GM03348 (cell line): ENCODE data around the gene ATP10A.

Experiments used
- DNase-seq: peaks from one replicate; pipeline ENCODE4 v3.0.0; 2012; ENCODE audit warnings: low spot score

Gene ATP10A

GRCh38 chr15:25795061-25795460 is 68.1 kb downstream of the ATP10A start:
- no peak for DNase-seq

GRCh38 chr15:25793354-25794050 is 69.6 kb downstream of the ATP10A start:
- DNase-seq: no peak

- DNase-seq: no peak
Measured at GRCh38 chr15:25792128-25792527, 71.0 kb downstream of the ATP10A start.

GRCh38 chr15:25790000-25790660 is 73.0 kb downstream of the ATP10A start:
- peak; percentile 79 for DNase-seq

GRCh38 chr15:25789616-25789999 is 73.5 kb downstream of the ATP10A start:
- peak; percentile 23 for DNase-seq

- DNase-seq: peak; percentile 67
Measured at GRCh38 chr15:25789211-25789610, 73.9 kb downstream of the ATP10A start.

GRCh38 chr15:25787855-25788520 is 75.1 kb downstream of the ATP10A start:
- peak; percentile 72 for DNase-seq

- peak; percentile 28 for DNase-seq
Measured at GRCh38 chr15:25787381-25787780, 75.7 kb downstream of the ATP10A start.

GRCh38 chr15:25786040-25786439 is 77.1 kb downstream of the ATP10A start:
- DNase-seq: no peak

- no peak for DNase-seq
Measured at GRCh38 chr15:25785641-25786025, 77.5 kb downstream of the ATP10A start.

- peak; percentile 94 for DNase-seq
Measured at GRCh38 chr15:25784876-25785640, 78.1 kb downstream of the ATP10A start.

GRCh38 chr15:25783607-25784540 is 79.3 kb downstream of the ATP10A start:
- DNase-seq: peak; percentile 74

- DNase-seq: no peak
Measured at GRCh38 chr15:25783134-25783533, 80.0 kb downstream of the ATP10A start.

- no peak for DNase-seq
Measured at GRCh38 chr15:25780479-25781255, 82.5 kb downstream of the ATP10A start.

GRCh38 chr15:25778161-25778560 is 85.0 kb downstream of the ATP10A start:
- DNase-seq: no peak

GRCh38 chr15:25777037-25777436 is 86.1 kb downstream of the ATP10A start:
- no peak for DNase-seq

- DNase-seq: no peak
Measured at GRCh38 chr15:25776071-25776746, 86.9 kb downstream of the ATP10A start.

GRCh38 chr15:25775317-25775912 is 87.7 kb downstream of the ATP10A start:
- DNase-seq: peak; percentile 86

- DNase-seq: no peak
Measured at GRCh38 chr15:25774871-25775270, 88.3 kb downstream of the ATP10A start.

GRCh38 chr15:25773248-25773647 is 89.9 kb downstream of the ATP10A start:
- no peak for DNase-seq
